ENCODE results near the gene HMOX1. TPM values are rescaled to one million over a fixed set of nuclear protein-coding genes. Genes with fewer than 3 reads are reported as not detected.

HMOX1 gene
- total RNA-seq, 1 experiment from 2014 or later: 26.4 TPM

GRCh38 chr22:35347462-35347861 lies 33.4 kb upstream of the HMOX1 start:
- no peak overlapping the region for H3K27ac ChIP-seq (ENCODE audit: low read depth, low read length)
- TF ChIP-seq SP1 (IDR thresholded peaks at IDR 0.05; ENCODE audit: low read depth): no peak
- no peak for TF ChIP-seq SRF (IDR thresholded peaks at IDR 0.05; ENCODE audit: low read depth)
- no peak for TF ChIP-seq TCF7L2 (IDR thresholded peaks at IDR 0.05; ENCODE audit: borderline replicate concordance, extremely low read depth, insufficient read depth, insufficient read length)
- TF ChIP-seq ATF3 (IDR thresholded peaks at IDR 0.05): no peak
- H3K27me3 ChIP-seq (ENCODE audit: insufficient read depth, low read length): no peaks in the 10 kb centered on the region
- H2AFZ ChIP-seq (ENCODE audit: low read depth, low read length, poor library complexity, severe bottlenecking): no peak overlapping the region
- ChIA-PET POLR2A (no interaction called here), RAD21 (ENCODE audit: low non-redundant PET in 1 of 2, low total read pairs in 2 of 2, uncharacterized antibody in 2 of 2, unreplicated experiment in 2 of 2) (no interaction called here), CTCF (no interaction called here)
- no TSS peak for BruUV-seq (replicated peaks)
- H3K9ac ChIP-seq (ENCODE audit: low read length): no peak overlapping the region
- no peaks in the 10 kb centered on the region for H3K79me2 ChIP-seq (ENCODE audit: insufficient read depth, low read length)
- DNase-seq (ENCODE audit: low read depth, low spot score) (no peak), ATAC-seq (no peak)
- H3K4me2 ChIP-seq (ENCODE audit: low read length): no peak overlapping the region
- intact Hi-C loops (cut with micrococcal nuclease): no loop called here
- H3K9me2 ChIP-seq (ENCODE audit: insufficient read depth): no peaks in the 10 kb centered on the region
- H3K9me3 ChIP-seq (ENCODE audit: control insufficient read depth in 1 of 2, insufficient read depth in 1 of 2, low read depth in 1 of 2, low read length in 2 of 2): peaks cover 0 to 8% of the 10 kb centered on the region in 2 experiments; a peak in 1 of 4 replicates
- H3K4me3 ChIP-seq (replicated peaks in 1 of 2; ENCODE audit: low read depth in 1 of 2, low read length in 2 of 2): no peak overlapping the region
- no peaks in the 10 kb centered on the region for H4K20me1 ChIP-seq (ENCODE audit: insufficient read depth)
- no peaks in the 10 kb centered on the region for H3K36me3 ChIP-seq (ENCODE audit: control insufficient read depth in 1 of 2, insufficient read depth in 2 of 2, low read length in 2 of 2)
- peaks cover 2 to 17% of the 10 kb centered on the region in 2 experiments; a peak in 3 of 4 replicates for H3K4me1 ChIP-seq (ENCODE audit: control insufficient read depth in 1 of 2, insufficient read depth in 2 of 2, low read length in 2 of 2)

GRCh38 chr22:35348026-35348590 lies 32.8 kb upstream of the HMOX1 start:
- CTCF ChIA-PET: no interaction called here
- POLR2A ChIA-PET: no interaction called here
- H3K9me3 ChIP-seq (ENCODE audit: control insufficient read depth in 1 of 2, insufficient read depth in 1 of 2, low read depth in 1 of 2, low read length in 2 of 2): peaks cover 0 to 5% of the 10 kb centered on the region in 2 experiments; a peak in 1 of 4 replicates
- no peaks in the 10 kb centered on the region for H3K9me2 ChIP-seq (ENCODE audit: insufficient read depth)
- no peaks in the 10 kb centered on the region for H3K36me3 ChIP-seq (ENCODE audit: control insufficient read depth in 1 of 2, insufficient read depth in 2 of 2, low read length in 2 of 2)
- no peak overlapping the region for H3K4me2 ChIP-seq (ENCODE audit: low read length)
- H4K20me1 ChIP-seq (ENCODE audit: insufficient read depth): no peaks in the 10 kb centered on the region
- H3K9ac ChIP-seq (ENCODE audit: low read length): no peak overlapping the region
- DNase-seq (ENCODE audit: low read depth, low spot score) (no peak), ATAC-seq (no peak)
- BruUV-seq (replicated peaks): no TSS peak
- H3K27me3 ChIP-seq (ENCODE audit: insufficient read depth, low read length): no peaks in the 10 kb centered on the region
- RAD21 ChIA-PET (ENCODE audit: low non-redundant PET in 1 of 2, low total read pairs in 2 of 2, uncharacterized antibody in 2 of 2, unreplicated experiment in 2 of 2): no interaction called here
- H3K79me2 ChIP-seq (ENCODE audit: insufficient read depth, low read length): no peaks in the 10 kb centered on the region
- intact Hi-C loops (cut with micrococcal nuclease): no loop called here
- H3K27ac ChIP-seq (ENCODE audit: low read depth, low read length): no peak overlapping the region
- H3K4me3 ChIP-seq (replicated peaks in 1 of 2; ENCODE audit: low read depth in 1 of 2, low read length in 2 of 2): no peak overlapping the region
- H3K4me1 ChIP-seq (ENCODE audit: control insufficient read depth in 1 of 2, insufficient read depth in 2 of 2, low read length in 2 of 2): peaks cover 2 to 23% of the 10 kb centered on the region in 2 experiments; a peak in 3 of 4 replicates
- no peak overlapping the region for H2AFZ ChIP-seq (ENCODE audit: low read depth, low read length, poor library complexity, severe bottlenecking)
- TF ChIP-seq FOSL1 (IDR thresholded peaks at IDR 0.05; ENCODE audit: low read depth) (no peak), SP1 (IDR thresholded peaks at IDR 0.05; ENCODE audit: low read depth) (no peak), CTCF (IDR thresholded peaks at IDR 0.05 in 2 of 3, conservative IDR thresholded peaks at IDR 0.05 in 1 of 3; ENCODE audit: borderline replicate concordance in 1 of 3, insufficient read depth in 1 of 3, low read depth in 2 of 3, low read length in 2 of 3) (no peak), SIN3A (IDR thresholded peaks at IDR 0.05; ENCODE audit: low read depth) (no peak), CEBPB (IDR thresholded peaks at IDR 0.05; ENCODE audit: low read depth) (no peak), EZH2phosphoT487 (IDR thresholded peaks at IDR 0.05; ENCODE audit: borderline replicate concordance) (no peak), RAD21 (IDR thresholded peaks at IDR 0.05; ENCODE audit: low read depth) (no peak), EGR1 (IDR thresholded peaks at IDR 0.05; ENCODE audit: low read depth) (no peak), CBX3 (IDR thresholded peaks at IDR 0.05; ENCODE audit: low read depth) (no peak), MAX (IDR thresholded peaks at IDR 0.05) (no peak), JUND (IDR thresholded peaks at IDR 0.05) (no peak), ATF3 (IDR thresholded peaks at IDR 0.05) (no peak), YY1 (IDR thresholded peaks at IDR 0.05; ENCODE audit: extremely low read depth, insufficient replicate concordance, low read depth, low read length) (no peak), ELF1 (IDR thresholded peaks at IDR 0.05; ENCODE audit: borderline replicate concordance, low read depth) (no peak)

Data from HCT116 (cell line).